Calu3 (cell line): ENCODE data around the gene GLMP. TPM values are rescaled to one million over a fixed set of nuclear protein-coding genes. Genes with fewer than 3 reads are reported as not detected.

ENCODE experiments used
- BruUV-seq: library from RNA; stranded (reverse); fragments of 400-500 nt; replicated peaks from 2 replicates; lab custom pipeline; 2021; lab: Mats Ljungman, UMichigan
- CTCF ChIA-PET: fragments of 300-600 bp; sonication (Branson Sonifier 250); formaldehyde crosslinking; loops from one replicate; lab custom pipeline; 2022; ENCODE audit warnings: antibody characterized with exemption; lab: Charles Lee
- DNase-seq: peaks from one replicate; pipeline ENCODE4 v3.0.0; 2022
- H3K27ac Mint-ChIP-seq: one replicate; pipeline ENCODE4 v1.8.0; 2022; ENCODE audit warnings: mixed read lengths; ENCODE audit not compliant: unreplicated experiment
- H3K27me3 Mint-ChIP-seq: one replicate; pipeline ENCODE4 v1.8.0; 2022; ENCODE audit warnings: mixed read lengths; ENCODE audit not compliant: unreplicated experiment
- H3K36me3 Mint-ChIP-seq: one replicate; pipeline ENCODE4 v1.8.0; 2022; ENCODE audit warnings: mild to moderate bottlenecking, moderate library complexity, mixed read lengths; ENCODE audit not compliant: insufficient read depth, unreplicated experiment
- H3K4me1 Mint-ChIP-seq: one replicate; pipeline ENCODE4 v1.8.0; 2022; ENCODE audit warnings: mild to moderate bottlenecking, low read depth, mixed read lengths; ENCODE audit not compliant: unreplicated experiment
- H3K4me3 Mint-ChIP-seq: one replicate; pipeline ENCODE4 v1.8.0; 2022; ENCODE audit warnings: mild to moderate bottlenecking, low read depth, moderate library complexity, mixed read lengths; ENCODE audit not compliant: unreplicated experiment
- H3K9me3 Mint-ChIP-seq: one replicate; pipeline ENCODE4 v1.8.0; 2022; ENCODE audit warnings: low read depth, mixed read lengths; ENCODE audit not compliant: unreplicated experiment
- CTCF ChIP-seq: fragments of 200-600 bp; IDR thresholded peaks from one replicate; pipeline ENCODE4 v1.8.0; 2022; ENCODE audit warnings: antibody characterized with exemption; ENCODE audit not compliant: unreplicated experiment
- intact Hi-C: fragments of 100-400 bp; cut with micrococcal nuclease; formaldehyde crosslinking; loops from one replicate; pipeline ENCODE4 v1.10.0; 2022; ENCODE audit not compliant: unreplicated experiment
- total RNA-seq: library from RNA; stranded (reverse); gene quantifications from 2 replicates; pipeline ENCODE4 v1.2.3, GENCODE V29; 2022

GLMP gene
- total RNA-seq, 1 experiment from 2014 or later, result 31.0 TPM

- CTCF ChIA-PET, result no interaction called here
Observed at GRCh38 chr1:156257711-156258110, 37.8 kb downstream of the GLMP start.

DNA sequence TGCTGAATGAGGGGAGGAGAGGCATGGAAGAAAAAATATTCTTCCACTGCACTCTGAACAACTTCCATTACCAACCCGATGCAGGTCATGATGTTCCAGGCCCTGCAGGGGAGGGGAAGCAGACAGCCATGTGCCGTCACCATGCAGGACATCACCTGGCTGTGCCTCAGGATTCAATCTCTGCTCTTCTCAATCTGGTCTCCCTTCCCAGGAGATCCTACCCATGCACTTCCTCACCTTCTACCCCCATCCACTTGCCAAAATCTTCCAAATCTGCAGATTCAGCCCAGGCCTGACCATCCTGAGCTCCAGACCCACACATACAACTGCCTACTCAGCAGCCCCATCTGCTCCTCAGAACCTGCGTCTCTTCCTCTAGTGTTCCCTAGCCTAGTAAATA is 41.8 kb downstream of the GLMP start:
- Mint-ChIP-seq H3K9me3 (no peaks in the 10 kb centered on the region), H3K4me3 (no peak overlapping the region), H3K27ac (no peak overlapping the region), H3K36me3 (peaks cover 37% of the 10 kb centered on the region), H3K27me3 (no peaks in the 10 kb centered on the region), H3K4me1 (no peaks in the 10 kb centered on the region)
- BruUV-seq, result no TSS peak
- CTCF ChIA-PET, result no interaction called here
- intact Hi-C loops, result no loop called here
- no peak for TF ChIP-seq CTCF
- DNase-seq, result no peak

More at GRCh38 chr1:156257711-156258110, 37.8 kb downstream of the GLMP start:
- DNase-seq, result no peak
- Mint-ChIP-seq H3K36me3 (peaks cover 66% of the 10 kb centered on the region), H3K9me3 (no peaks in the 10 kb centered on the region), H3K4me1 (no peaks in the 10 kb centered on the region), H3K27ac (no peak overlapping the region), H3K4me3 (no peak overlapping the region), H3K27me3 (no peaks in the 10 kb centered on the region)
- BruUV-seq, result no TSS peak
- no peak for TF ChIP-seq CTCF
- intact Hi-C loops, result no loop called here

DNA sequence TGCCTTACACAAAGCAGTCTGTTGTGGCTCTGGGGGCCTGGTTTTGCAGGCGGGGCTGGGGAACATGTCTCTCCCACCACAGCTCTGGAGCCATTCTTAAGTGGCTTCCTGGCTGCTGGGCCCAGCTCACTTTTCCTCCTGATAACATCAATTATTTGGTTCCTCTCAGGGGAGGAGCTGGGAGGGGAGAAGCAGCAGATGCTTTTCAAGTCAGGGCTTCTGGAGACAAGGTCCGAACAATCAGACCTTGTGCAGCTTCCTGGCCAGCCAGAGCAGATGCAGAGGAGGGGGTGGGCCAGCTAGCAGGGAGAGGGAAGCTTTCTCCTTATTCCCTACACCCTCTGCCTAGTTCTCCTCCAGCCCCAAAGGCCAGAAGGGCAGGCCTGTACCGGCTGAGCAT is 44.0 kb downstream of the GLMP start:
- intact Hi-C loops, result no loop called here
- no peaks in the 10 kb centered on the region for H3K4me1 Mint-ChIP-seq
- CTCF ChIA-PET, result interaction anchor here (0.6 kb wide), 1 partner anchor 855 kb away, joined by 4 read pairs; no protein-coding TSS in a partner anchor
- H3K4me3 Mint-ChIP-seq, result no peak overlapping the region
- no peak overlapping the region for H3K27ac Mint-ChIP-seq
- no peaks in the 10 kb centered on the region for H3K9me3 Mint-ChIP-seq
- BruUV-seq, result no TSS peak
- peaks cover 39% of the 10 kb centered on the region for H3K36me3 Mint-ChIP-seq
- TF ChIP-seq CTCF, result no peak
- no peak for DNase-seq
- peaks cover 2% of the 10 kb centered on the region for H3K27me3 Mint-ChIP-seq

- BruUV-seq, result no TSS peak
- Mint-ChIP-seq H3K27me3 (peaks cover 22% of the 10 kb centered on the region), H3K9me3 (no peaks in the 10 kb centered on the region), H3K4me1 (no peaks in the 10 kb centered on the region), H3K36me3 (peaks cover 41% of the 10 kb centered on the region), H3K27ac (no peak overlapping the region), H3K4me3 (no peak overlapping the region)
- intact Hi-C loops, result no loop called here
- no peak for DNase-seq
- no peak for TF ChIP-seq CTCF
- CTCF ChIA-PET, result no interaction called here
Observed at GRCh38 chr1:156249593-156249992, 45.9 kb downstream of the GLMP start.
